OCI-LY1 (cell line): ENCODE results near the gene ARL11.

Source experiments
- H2AFZ ChIP-seq: fragments of 200-600 bp; sonication (generic), shearing (Covaris generic); 2 replicates; pipeline ENCODE4 v1.6.0; 2014; ENCODE audit warnings: antibody characterized with exemption, mild to moderate bottlenecking, low read length
- H3F3A ChIP-seq: fragments of 200-600 bp; sonication (generic), shearing (Covaris generic); 2 replicates; pipeline ENCODE4 v1.6.0; 2014; ENCODE audit warnings: mild to moderate bottlenecking, antibody characterized with exemption, low read length, moderate library complexity; ENCODE audit not compliant: insufficient read depth
- H3K27ac ChIP-seq: fragments of 200-600 bp; sonication (generic); 2 replicates; pipeline ENCODE4 v1.5.1; 2014; ENCODE audit warnings: low read length, mixed run types, mild to moderate bottlenecking, low read depth; ENCODE audit not compliant: poor library complexity, severe bottlenecking
- H3K27me3 ChIP-seq: fragments of 200-600 bp; sonication (generic); 2 replicates; pipeline ENCODE4 v1.6.0; 2014; ENCODE audit warnings: antibody characterized with exemption, mild to moderate bottlenecking, low read length, moderate library complexity; ENCODE audit not compliant: insufficient read depth
- H3K36me3 ChIP-seq: fragments of 200-600 bp; sonication (generic); 2 replicates; pipeline ENCODE4 v1.6.1; 2014; ENCODE audit warnings: mild to moderate bottlenecking, antibody characterized with exemption, low read length, moderate library complexity, mixed read lengths; ENCODE audit not compliant: insufficient read depth
- H3K4me1 ChIP-seq: fragments of 200-600 bp; sonication (generic); 2 replicates; pipeline ENCODE4 v1.5.1; 2014; ENCODE audit warnings: mild to moderate bottlenecking, low read length, moderate library complexity; ENCODE audit not compliant: insufficient read depth, severe bottlenecking
- H3K4me2 ChIP-seq: fragments of 200-600 bp; sonication (generic), shearing (Covaris generic); 2 replicates; pipeline ENCODE4 v1.6.1; 2014; ENCODE audit warnings: low read length
- H3K4me3 ChIP-seq: fragments of 200-600 bp; sonication (generic); 2 replicates; pipeline ENCODE4 v1.5.1; 2014; ENCODE audit warnings: low read length, low read depth, mild to moderate bottlenecking, mixed read lengths; ENCODE audit not compliant: poor library complexity, severe bottlenecking
- H3K79me2 ChIP-seq: fragments of 200-600 bp; shearing (Covaris generic); 2 replicates; pipeline ENCODE4 v1.6.1; 2016; ENCODE audit warnings: mixed run types, low read length, mixed read lengths; ENCODE audit not compliant: insufficient read depth
- H3K9ac ChIP-seq: fragments of 200-600 bp; sonication (generic), shearing (Covaris generic); 2 replicates; pipeline ENCODE4 v1.6.1; 2014; ENCODE audit warnings: mild to moderate bottlenecking, low read length, mixed read lengths
- H3K9me2 ChIP-seq: fragments of 200-600 bp; sonication (generic), shearing (Covaris generic); 2 replicates; pipeline ENCODE4 v1.6.1; 2014; ENCODE audit warnings: low read depth, mild to moderate bottlenecking, low read length, mixed read lengths
- H3K9me3 ChIP-seq: fragments of 200-600 bp; shearing (Covaris generic); 2 replicates; pipeline ENCODE4 v1.6.1; 2014; ENCODE audit warnings: low read length, mixed read lengths
- H4K20me1 ChIP-seq: fragments of 200-600 bp; sonication (generic), shearing (Covaris generic); 2 replicates; pipeline ENCODE4 v1.6.0; 2016; ENCODE audit warnings: mild to moderate bottlenecking, low read length; ENCODE audit not compliant: insufficient read depth
- EZH2 ChIP-seq: fragments of 200-600 bp; sonication (generic), shearing (Covaris generic); IDR thresholded peaks from 2 replicates; pipeline ENCODE4 v1.8.0; 2017; ENCODE audit warnings: borderline replicate concordance, mixed run types, mild to moderate bottlenecking, antibody characterized with exemption, low read length, moderate library complexity, mixed read lengths
- TF ChIP-seq, protein P1 (sequence below): fragments of 200-600 bp; sonication (generic), shearing (Covaris generic); IDR thresholded peaks from 2 replicates; pipeline ENCODE4 v1.5.1; 2017; ENCODE audit warnings: mild to moderate bottlenecking, antibody characterized with exemption, low read length, moderate library complexity, mixed read lengths

ARL11 gene

DNA sequence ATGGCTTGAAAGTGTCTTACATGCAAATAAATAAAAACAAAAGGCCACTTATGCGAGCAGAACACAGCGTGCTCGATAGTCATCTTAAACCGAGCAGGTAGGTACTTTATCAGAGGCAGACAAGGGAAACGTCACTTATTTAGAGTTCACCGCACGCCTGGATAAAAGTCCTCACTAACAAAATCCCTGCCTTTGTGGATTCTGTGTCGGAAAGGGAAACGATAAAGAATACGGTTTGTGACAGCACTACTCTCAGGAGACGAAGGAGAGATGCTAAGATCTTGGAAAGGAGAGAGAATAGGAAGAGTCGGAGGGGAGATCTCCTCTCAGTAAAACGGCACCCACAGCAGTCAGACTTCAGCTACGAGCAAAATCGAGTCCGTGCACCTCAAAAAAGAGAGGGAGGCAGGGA, 43.5 kb upstream of the ARL11 start:
- no peaks in the 10 kb centered on the region for H3F3A ChIP-seq
- H2AFZ ChIP-seq = no peak overlapping the region
- peak overlapping the region; percentile 56 for H3K27ac ChIP-seq
- peaks cover 29% of the 10 kb centered on the region for H3K4me1 ChIP-seq
- no peaks in the 10 kb centered on the region for H3K9me2 ChIP-seq
- H3K27me3 ChIP-seq = no peaks in the 10 kb centered on the region
- peak overlapping the region; percentile 90 for H3K4me3 ChIP-seq
- TF ChIP-seq EZH2 = no peak
- TF ChIP-seq, protein P1, sequence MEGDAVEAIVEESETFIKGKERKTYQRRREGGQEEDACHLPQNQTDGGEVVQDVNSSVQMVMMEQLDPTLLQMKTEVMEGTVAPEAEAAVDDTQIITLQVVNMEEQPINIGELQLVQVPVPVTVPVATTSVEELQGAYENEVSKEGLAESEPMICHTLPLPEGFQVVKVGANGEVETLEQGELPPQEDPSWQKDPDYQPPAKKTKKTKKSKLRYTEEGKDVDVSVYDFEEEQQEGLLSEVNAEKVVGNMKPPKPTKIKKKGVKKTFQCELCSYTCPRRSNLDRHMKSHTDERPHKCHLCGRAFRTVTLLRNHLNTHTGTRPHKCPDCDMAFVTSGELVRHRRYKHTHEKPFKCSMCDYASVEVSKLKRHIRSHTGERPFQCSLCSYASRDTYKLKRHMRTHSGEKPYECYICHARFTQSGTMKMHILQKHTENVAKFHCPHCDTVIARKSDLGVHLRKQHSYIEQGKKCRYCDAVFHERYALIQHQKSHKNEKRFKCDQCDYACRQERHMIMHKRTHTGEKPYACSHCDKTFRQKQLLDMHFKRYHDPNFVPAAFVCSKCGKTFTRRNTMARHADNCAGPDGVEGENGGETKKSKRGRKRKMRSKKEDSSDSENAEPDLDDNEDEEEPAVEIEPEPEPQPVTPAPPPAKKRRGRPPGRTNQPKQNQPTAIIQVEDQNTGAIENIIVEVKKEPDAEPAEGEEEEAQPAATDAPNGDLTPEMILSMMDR = no peak
- H3K36me3 ChIP-seq = peaks cover 31% of the 10 kb centered on the region; the same call in 1 of the 2 replicates
- H3K9me3 ChIP-seq = no peaks in the 10 kb centered on the region
- peak overlapping the region; percentile 90 for H3K9ac ChIP-seq
- H3K4me2 ChIP-seq = peak overlapping the region; percentile 84
- H3K79me2 ChIP-seq = peaks cover 18% of the 10 kb centered on the region
- no peaks in the 10 kb centered on the region for H4K20me1 ChIP-seq

DNA sequence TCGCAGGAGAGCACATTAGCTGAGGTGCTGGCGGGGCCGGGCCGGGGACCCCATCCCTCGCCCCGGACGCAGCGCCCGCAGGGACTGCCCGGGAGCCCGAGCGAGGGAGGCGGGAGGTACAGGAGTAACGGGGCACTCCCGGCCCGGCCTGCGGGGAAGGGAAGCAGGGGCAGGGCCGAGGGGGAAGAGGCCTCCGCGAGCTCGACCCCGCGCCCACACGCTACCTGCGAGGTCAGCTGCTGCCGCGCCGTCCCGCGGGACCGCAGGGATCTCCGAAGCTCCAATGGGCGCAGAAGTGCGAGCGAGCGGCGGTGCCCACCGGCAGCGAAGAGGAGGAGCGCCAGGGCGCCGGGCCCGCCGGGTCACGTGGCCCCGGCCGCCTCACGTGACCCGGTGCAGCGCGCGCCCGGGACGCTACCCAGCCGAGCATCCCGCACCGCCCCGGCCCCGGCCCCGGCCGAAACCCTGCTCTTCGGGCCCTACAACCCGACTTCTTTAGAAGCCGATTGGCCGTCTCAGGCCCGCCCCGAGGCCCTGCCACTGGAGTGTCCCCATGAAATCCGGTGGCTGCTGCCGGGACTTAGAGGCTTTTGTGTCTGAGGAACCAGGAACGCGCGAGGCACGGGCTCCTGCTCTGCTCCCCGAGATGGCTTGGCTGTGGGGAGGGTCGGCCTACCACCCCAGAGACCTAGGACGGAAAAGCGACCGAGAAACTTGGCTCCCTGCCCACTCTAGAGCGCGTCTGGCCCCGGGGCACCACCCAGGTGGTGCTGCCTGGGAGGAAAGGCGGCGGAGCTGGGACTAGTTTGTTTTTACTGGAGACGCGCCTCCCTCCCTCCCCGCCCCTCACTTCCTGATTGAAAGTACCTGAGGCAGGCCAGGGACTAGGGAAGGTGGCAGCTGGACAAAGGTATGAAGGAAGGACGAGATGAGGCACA, 42.8 kb upstream of the ARL11 start, which contains the start of gene RCBTB1:
TSS of gene RCBTB1 (minus strand) at position 339 of the 938 bp plus-strand sequence. CDS start 18,279 bp downstream, outside the sequence.
- H3K4me2 ChIP-seq = peak within 1 kb of the TSS; percentile 84
- H4K20me1 ChIP-seq = no peaks in the 10 kb centered on the region
- peak within 1 kb of the TSS; percentile 90 for H3K9ac ChIP-seq
- H2AFZ ChIP-seq = peak within 1 kb of the TSS; percentile 27; the same call in 1 of the 2 replicates
- H3K9me3 ChIP-seq = no peaks in the 10 kb centered on the region
- no peaks in the 10 kb centered on the region for H3K9me2 ChIP-seq
- peaks cover 18% of the 10 kb centered on the region for H3K79me2 ChIP-seq
- peaks cover 24% of the 10 kb centered on the region; the same call in 1 of the 2 replicates for H3K36me3 ChIP-seq
- H3K27me3 ChIP-seq = no peaks in the 10 kb centered on the region
- H3K4me3 ChIP-seq = peak within 1 kb of the TSS; percentile 90
- H3K4me1 ChIP-seq = peaks cover 29% of the 10 kb centered on the region
- TF ChIP-seq, protein P1 = no peak
- no peak for TF ChIP-seq EZH2
- H3F3A ChIP-seq = no peaks in the 10 kb centered on the region
- peak within 1 kb of the TSS; percentile 88 for H3K27ac ChIP-seq

DNA sequence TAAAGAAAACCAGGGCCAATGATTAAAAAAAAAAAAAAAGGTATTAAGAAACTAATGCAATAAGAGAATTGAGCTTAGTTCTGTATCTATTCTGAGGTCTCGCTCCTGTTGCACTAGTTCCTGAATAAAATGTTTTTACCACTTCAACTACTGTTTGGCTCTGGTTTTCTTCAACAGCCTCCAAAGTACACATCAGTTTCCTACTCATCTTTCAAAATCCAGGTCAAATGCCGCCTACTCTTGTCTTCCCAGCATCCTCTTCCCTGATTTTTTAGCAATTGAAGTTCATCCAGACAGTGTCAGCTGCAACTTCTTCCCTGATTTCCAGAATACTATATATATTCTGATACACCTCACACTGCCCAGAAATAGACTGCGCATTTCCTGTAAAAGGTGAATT, 41.6 kb upstream of the ARL11 start:
- peaks cover 20% of the 10 kb centered on the region for H3K4me1 ChIP-seq
- H3F3A ChIP-seq = no peaks in the 10 kb centered on the region
- H3K36me3 ChIP-seq = peaks cover 13% of the 10 kb centered on the region; the same call in 1 of the 2 replicates
- no peaks in the 10 kb centered on the region for H3K27me3 ChIP-seq
- H3K4me2 ChIP-seq = no peak overlapping the region
- no peaks in the 10 kb centered on the region for H3K9me2 ChIP-seq
- H3K9me3 ChIP-seq = no peaks in the 10 kb centered on the region
- H4K20me1 ChIP-seq = no peaks in the 10 kb centered on the region
- H3K4me3 ChIP-seq = no peak overlapping the region
- H3K79me2 ChIP-seq = peaks cover 18% of the 10 kb centered on the region
- no peak overlapping the region for H2AFZ ChIP-seq
- TF ChIP-seq EZH2 = no peak
- TF ChIP-seq, protein P1 = no peak
- peak overlapping the region; percentile 26 for H3K27ac ChIP-seq
- H3K9ac ChIP-seq = no peak overlapping the region
